H1 (cell line): ENCODE results near the gene GKN2. TPM values are rescaled to one million over a fixed set of nuclear protein-coding genes. Genes with fewer than 3 reads are reported as not detected.

Experiments used
- CTCF ChIA-PET: fragments of 300-600 bp; sonication (Branson Sonifier 250); formaldehyde crosslinking; loops from one replicate; lab custom pipeline; 2021; ENCODE audit not compliant: partially characterized antibody; lab: Charles Lee
- POLR2A ChIA-PET: fragments of 300-600 bp; sonication (Branson Sonifier 250); formaldehyde crosslinking; loops from one replicate; lab custom pipeline; 2021; ENCODE audit warnings: inconsistent platforms; ENCODE audit not compliant: partially characterized antibody; lab: Charles Lee
- DNase-seq, 2 experiments: peaks; one replicate each; pipeline versions ENCODE4 v3.0.0 to v3.0.0-alpha.2; 2010 to 2022; ENCODE audit warnings: low spot score in 2 of 2, low read depth in 1 of 2, mixed read lengths in 1 of 2
- FAIRE-seq: peaks from 2 replicates; lab custom pipeline; 2011; peaks lifted over from hg19 to GRCh38; lab: Jason Lieb, UNC
- H2AFZ ChIP-seq: 2 replicates; pipeline ENCODE4 v1.8.1; 2012; ENCODE audit warnings: low read length, inconsistent platforms
- H2AK5ac ChIP-seq: 2 replicates; pipeline ENCODE4 v1.6.1; 2013; ENCODE audit warnings: low read depth, low read length
- H2BK120ac ChIP-seq: replicated peaks from 2 replicates; pipeline ENCODE3; 2013; ENCODE audit warnings: low read depth, low read length, inconsistent platforms
- H2BK12ac ChIP-seq: 2 replicates; pipeline ENCODE4 v1.6.1; 2013; ENCODE audit warnings: low read depth, low read length
- H2BK15ac ChIP-seq: 2 replicates; pipeline ENCODE4 v1.6.1; 2013; ENCODE audit warnings: low read length
- H2BK20ac ChIP-seq: 2 replicates; pipeline ENCODE4 v1.6.1; 2013; ENCODE audit warnings: low read length
- H2BK5ac ChIP-seq: 2 replicates; pipeline ENCODE4 v1.6.1; 2013; ENCODE audit warnings: low read depth, low read length
- H3K14ac ChIP-seq: 2 replicates; pipeline ENCODE4 v1.6.1; 2013; ENCODE audit warnings: inconsistent platforms; ENCODE audit not compliant: insufficient read length
- H3K18ac ChIP-seq: 2 replicates; pipeline ENCODE4 v1.6.1; 2013; ENCODE audit warnings: low read length; ENCODE audit errors: extremely low read depth
- H3K23ac ChIP-seq: 2 replicates; pipeline ENCODE4 v1.6.1; 2013; ENCODE audit warnings: inconsistent platforms; ENCODE audit not compliant: insufficient read length
- H3K23me2 ChIP-seq: 2 replicates; pipeline ENCODE4 v1.6.1; 2013; ENCODE audit warnings: low read depth, low read length
- H3K27ac ChIP-seq: 2 replicates; pipeline ENCODE4 v1.6.1; 2011; ENCODE audit warnings: low read depth, low read length, inconsistent platforms
- H3K27me3 ChIP-seq, 4 experiments: replicated peaks in 1 of 4; 1 replicate in 1 of 4; 2 replicates in 3 of 4; pipeline versions ENCODE4 v1.6.1 to v1.8.1; 2011 to 2013; ENCODE audit warnings: low read length in 3 of 4, mild to moderate bottlenecking in 3 of 4, inconsistent platforms in 2 of 4, mixed read lengths in 2 of 4, moderate library complexity in 1 of 4; ENCODE audit not compliant: control insufficient read depth in 3 of 4, insufficient read depth in 3 of 4; ENCODE audit errors: extremely low read depth in 1 of 4
- H3K36me3 ChIP-seq, 4 experiments: 2 replicates each; pipeline versions ENCODE4 v1.6.1 to v1.8.1; 2011 to 2013; ENCODE audit warnings: mild to moderate bottlenecking in 4 of 4, low read length in 3 of 4, moderate library complexity in 2 of 4, control low read depth in 1 of 4, inconsistent platforms in 1 of 4; ENCODE audit not compliant: insufficient read depth in 4 of 4, control insufficient read depth in 2 of 4
- H3K4ac ChIP-seq: replicated peaks from 2 replicates; pipeline ENCODE3; 2013; ENCODE audit warnings: low read length, low read depth, mixed read lengths, inconsistent platforms; ENCODE audit not compliant: insufficient read length
- H3K4me1 ChIP-seq, 4 experiments: replicated peaks in 1 of 4; 1 replicate in 1 of 4; 2 replicates in 3 of 4; pipeline versions ENCODE4 v1.6.1 to v1.8.1; 2011 to 2013; ENCODE audit warnings: low read length in 3 of 4, inconsistent platforms in 2 of 4, mixed read lengths in 1 of 4; ENCODE audit not compliant: insufficient read depth in 4 of 4, control insufficient read depth in 3 of 4
- H3K4me2 ChIP-seq, 2 experiments: 2 replicates each; pipeline versions ENCODE4 v1.6.1 to v1.8.1; 2011 to 2013; ENCODE audit warnings: low read depth in 2 of 2, low read length in 2 of 2, control low read depth in 1 of 2, inconsistent platforms in 1 of 2, mild to moderate bottlenecking in 1 of 2; ENCODE audit not compliant: insufficient read depth in 1 of 2
- H3K4me3 ChIP-seq, 4 experiments: fragments of 200-600, 300-600 bp in 1 of 4; sonication (generic), shearing (Covaris generic), sonication (Bioruptor Twin) in 1 of 4; 2 replicates each; pipeline versions ENCODE4 v1.5.1 to v1.8.1; 2011 to 2016; ENCODE audit warnings: low read length in 4 of 4, low read depth in 3 of 4, control low read depth in 2 of 4, inconsistent platforms in 2 of 4, mild to moderate bottlenecking in 2 of 4, mixed read lengths in 1 of 4, moderate library complexity in 1 of 4; ENCODE audit not compliant: insufficient read depth in 2 of 4; ENCODE audit errors: extremely low read depth in 1 of 4
- H3K56ac ChIP-seq: replicated peaks from 2 replicates; pipeline ENCODE3; 2013; ENCODE audit warnings: low read depth, mild to moderate bottlenecking, mixed read lengths, low read length, inconsistent platforms; ENCODE audit not compliant: insufficient read length
- H3K79me1 ChIP-seq: 2 replicates; pipeline ENCODE4 v1.6.1; 2013; ENCODE audit warnings: low read depth, low read length, control low read depth
- H3K79me2 ChIP-seq, 2 experiments: 2 replicates each; pipeline versions ENCODE4 v1.6.1 to v1.8.1; 2012 to 2013; ENCODE audit warnings: low read length in 2 of 2, mild to moderate bottlenecking in 2 of 2, inconsistent platforms in 1 of 2; ENCODE audit not compliant: insufficient read depth in 2 of 2, control insufficient read depth in 1 of 2
- H3K9ac ChIP-seq, 4 experiments: replicated peaks in 1 of 4; 1 replicate in 1 of 4; 2 replicates in 3 of 4; pipeline versions ENCODE4 v1.6.1 to v1.8.1; 2011 to 2013; ENCODE audit warnings: low read depth in 3 of 4, low read length in 3 of 4, control low read depth in 2 of 4, mild to moderate bottlenecking in 2 of 4, moderate library complexity in 2 of 4, inconsistent platforms in 1 of 4; ENCODE audit errors: extremely low read depth in 1 of 4
- H3K9me3 ChIP-seq, 2 experiments: 2 replicates each; pipeline versions ENCODE4 v1.6.1 to v1.8.1; 2012 to 2013; ENCODE audit warnings: mild to moderate bottlenecking in 2 of 2, moderate library complexity in 2 of 2, control low read depth in 1 of 2, inconsistent platforms in 1 of 2, low read depth in 1 of 2, low read length in 1 of 2, mixed read lengths in 1 of 2; ENCODE audit not compliant: insufficient read depth in 2 of 2
- H4K20me1 ChIP-seq, 2 experiments: replicated peaks in 1 of 2; 2 replicates each; pipeline versions ENCODE3 to v1.8.1; 2011 to 2013; ENCODE audit warnings: inconsistent platforms in 2 of 2, low read length in 2 of 2, mild to moderate bottlenecking in 1 of 2; ENCODE audit not compliant: insufficient read depth in 2 of 2, control insufficient read depth in 1 of 2
- H4K5ac ChIP-seq: 2 replicates; pipeline ENCODE4 v1.6.1; 2013; ENCODE audit warnings: low read length, low read depth, mixed read lengths, inconsistent platforms; ENCODE audit not compliant: insufficient read length
- H4K8ac ChIP-seq: 2 replicates; pipeline ENCODE4 v1.8.0; 2013; ENCODE audit warnings: mild to moderate bottlenecking, moderate library complexity, low read length, inconsistent platforms; ENCODE audit not compliant: insufficient read depth; ENCODE audit errors: extremely low read depth
- H4K91ac ChIP-seq: replicated peaks from 2 replicates; pipeline ENCODE3; 2013; ENCODE audit warnings: low read length, mixed read lengths, inconsistent platforms; ENCODE audit not compliant: insufficient read length
- FOSL1 ChIP-seq: IDR thresholded peaks from 2 replicates; pipeline ENCODE4 v1.6.1; 2011; ENCODE audit warnings: mild to moderate bottlenecking, low read depth, low read length, moderate library complexity; ENCODE audit not compliant: insufficient read depth
- RXRA ChIP-seq: IDR thresholded peaks from 2 replicates; pipeline ENCODE4 v1.6.1; 2011; ENCODE audit warnings: low read depth, mild to moderate bottlenecking, low read length, moderate library complexity; ENCODE audit not compliant: insufficient read depth
- TEAD4 ChIP-seq: IDR thresholded peaks from 2 replicates; pipeline ENCODE4 v1.6.1; 2012; ENCODE audit warnings: low read depth, low read length, inconsistent platforms, mixed read lengths
- polyA plus RNA-seq, 7 experiments: library from polyadenylated mRNA; depleted of rRNA in 3 of 7; stranded (reverse) in 5 of 7; unstranded in 2 of 7; fragments of >200 nt in 5 of 7; fragments of 200-250 nt in 2 of 7; gene quantifications; 1 replicate in 5 of 7; 2 replicates in 1 of 7; 4 replicates in 1 of 7; pipeline versions ENCODE4 v1.2.1 to v1.2.3, GENCODE V29; 2011 to 2013; ENCODE audit warnings: missing spikeins in 2 of 7, mixed read lengths in 2 of 7
- total RNA-seq: library from RNA; stranded (reverse); fragmentation: NEBNext Ultra II Directional; extraction: Animal tissue kit (Norgen Biotek cat#: 25700); gene quantifications from 2 replicates; pipeline ENCODE4 v1.2.1, GENCODE V29; 2021

Gene GKN2
- total and polyA plus RNA-seq, 2 of the 8 experiments (the other 6 are each of a cell fraction or from before 2014, with no cell fraction given), result not detected

- no peaks in the 10 kb centered on the region for H3K4me1 ChIP-seq
- no peak overlapping the region for H3K23ac ChIP-seq
- H3K27me3 ChIP-seq, result no peaks in the 10 kb centered on the region
- H4K8ac ChIP-seq, result no peak overlapping the region
- no peak overlapping the region for H2BK12ac ChIP-seq
- TF ChIP-seq RXRA (no peak), FOSL1 (no peak), TEAD4 (no peak)
- H2AK5ac ChIP-seq, result no peak overlapping the region
- H3K14ac ChIP-seq, result no peak overlapping the region
- ChIA-PET POLR2A (no interaction called here), CTCF (interaction anchor here (0.6 to 0.7 kb wide), 2 partner anchors 121 to 275 kb away, joined by 3 to 4 read pairs; no protein-coding TSS in a partner anchor)
- H3K9me3 ChIP-seq, result peaks cover 0 to under 1% of the 10 kb centered on the region in 2 experiments; a peak in 1 of 4 replicates
- no peak overlapping the region for H3K4me3 ChIP-seq
- H2BK120ac ChIP-seq, result no peak overlapping the region
- H3K56ac ChIP-seq, result no peak overlapping the region
- no peak overlapping the region for H2BK5ac ChIP-seq
- no peak overlapping the region for H3K4ac ChIP-seq
- FAIRE-seq (no peak), DNase-seq (no peak)
- H3K36me3 ChIP-seq, result no peaks in the 10 kb centered on the region
- H2BK20ac ChIP-seq, result no peak overlapping the region
- no peak overlapping the region for H4K5ac ChIP-seq
- H2AFZ ChIP-seq, result no peak overlapping the region
- no peaks in the 10 kb centered on the region for H3K79me1 ChIP-seq
- H3K4me2 ChIP-seq, result no peak overlapping the region
- H3K18ac ChIP-seq, result no peak overlapping the region
- H3K23me2 ChIP-seq, result peaks cover 1% of the 10 kb centered on the region; the same call in 1 of the 2 replicates
- no peaks in the 10 kb centered on the region for H4K20me1 ChIP-seq
- H3K9ac ChIP-seq, result no peak overlapping the region
- H3K79me2 ChIP-seq, result no peaks in the 10 kb centered on the region
- H2BK15ac ChIP-seq, result no peak overlapping the region
- no peak overlapping the region for H3K27ac ChIP-seq
- H4K91ac ChIP-seq, result no peak overlapping the region
Measured at GRCh38 chr2:68997401-68997800, 44.7 kb upstream of the GKN2 start.
